HCT116 (cell line): ENCODE measurements around the gene COL16A1. TPM values are rescaled to one million over a fixed set of nuclear protein-coding genes. Genes with fewer than 3 reads are reported as not detected.

Source experiments
- ATAC-seq: fragments of 200-7000 bp; cut with Tn5 transposase; 2 replicates; pipeline ENCODE4 v1.9.1; 2020; ENCODE audit warnings: mild to moderate bottlenecking, moderate library complexity
- BruUV-seq: library from RNA; stranded (reverse); fragments of 400-500 nt; replicated peaks from 2 replicates; lab custom pipeline; 2021; lab: Mats Ljungman, UMichigan
- CTCF ChIA-PET: fragments of 300-600 bp; sonication (Branson Sonifier 250); formaldehyde crosslinking; loops from one replicate; lab custom pipeline; 2021; ENCODE audit warnings: antibody characterized with exemption; lab: Charles Lee
- POLR2A ChIA-PET: fragments of 300-600, 350-600 bp; sonication (Branson Sonifier 250); formaldehyde crosslinking; loops from one replicate; lab custom pipeline; 2021; ENCODE audit warnings: antibody characterized with exemption; lab: Charles Lee
- RAD21 ChIA-PET, 2 experiments: fragments of 300-600 bp; sonication (Branson Sonifier 250); formaldehyde crosslinking; loops; one replicate each; lab custom pipeline; 2023; ENCODE audit warnings: low total read pairs in 2 of 2; ENCODE audit not compliant: uncharacterized antibody in 2 of 2, unreplicated experiment in 2 of 2, low non-redundant PET in 1 of 2; lab: Charles Lee
- DNase-seq: peaks from one replicate; pipeline ENCODE4 v3.0.0-alpha.2; 2010; ENCODE audit warnings: low read depth, low spot score
- H2AFZ ChIP-seq: fragments of 200-600 bp; shearing (Covaris generic), sonication (generic); 2 replicates; pipeline ENCODE4 v1.6.1; 2017; ENCODE audit warnings: low read depth, mixed run types, mixed read lengths, antibody characterized with exemption, low read length; ENCODE audit not compliant: poor library complexity, severe bottlenecking
- H3K27ac ChIP-seq: 2 replicates; pipeline ENCODE4 v1.5.1; 2012; ENCODE audit warnings: low read depth, low read length
- H3K27me3 ChIP-seq: fragments of 200-600 bp; sonication (generic); 2 replicates; pipeline ENCODE4 v1.6.1; 2016; ENCODE audit warnings: mixed run types, low read length, mixed read lengths; ENCODE audit not compliant: insufficient read depth
- H3K36me3 ChIP-seq, 2 experiments: fragments of 200-500 bp in 1 of 2; fragments of 200-600 bp in 1 of 2; sonication (Bioruptor generic) in 1 of 2; sonication (generic) in 1 of 2; 2 replicates each; pipeline versions ENCODE4 v1.5.1 to v1.6.1; 2014 to 2016; ENCODE audit warnings: low read length in 2 of 2, inconsistent platforms in 1 of 2, mixed read lengths in 1 of 2, mixed run types in 1 of 2; ENCODE audit not compliant: insufficient read depth in 2 of 2, control insufficient read depth in 1 of 2
- H3K4me1 ChIP-seq, 2 experiments: fragments of 200-600 bp in 1 of 2; sonication (generic) in 1 of 2; 2 replicates each; pipeline versions ENCODE4 v1.5.1 to v1.6.1; 2012 to 2017; ENCODE audit warnings: low read length in 2 of 2, inconsistent platforms in 1 of 2, mild to moderate bottlenecking in 1 of 2, mixed read lengths in 1 of 2, mixed run types in 1 of 2, moderate library complexity in 1 of 2; ENCODE audit not compliant: insufficient read depth in 2 of 2, control insufficient read depth in 1 of 2
- H3K4me2 ChIP-seq: fragments of 200-600 bp; sonication (generic); 2 replicates; pipeline ENCODE4 v1.6.1; 2017; ENCODE audit warnings: mixed run types, low read length, mixed read lengths
- H3K4me3 ChIP-seq, 2 experiments: fragments of 200-600 bp in 1 of 2; sonication (generic) in 1 of 2; replicated peaks in 1 of 2; 2 replicates each; pipeline ENCODE4 v1.5.1; 2011 to 2016; ENCODE audit warnings: low read length in 2 of 2, control low read depth in 1 of 2, low read depth in 1 of 2, mild to moderate bottlenecking in 1 of 2, mixed read lengths in 1 of 2, mixed run types in 1 of 2
- H3K79me2 ChIP-seq: fragments of 200-600 bp; sonication (generic); 2 replicates; pipeline ENCODE4 v1.6.1; 2017; ENCODE audit warnings: mild to moderate bottlenecking, mixed run types, low read length, moderate library complexity, mixed read lengths; ENCODE audit not compliant: insufficient read depth
- H3K9ac ChIP-seq: fragments of 200-600 bp; sonication (generic); 2 replicates; pipeline ENCODE4 v1.6.1; 2016; ENCODE audit warnings: low read length, mixed read lengths
- H3K9me2 ChIP-seq: fragments of 200-600 bp; sonication (generic), shearing (Covaris generic); 2 replicates; pipeline ENCODE4 v1.6.1; 2017; ENCODE audit warnings: mixed run types, mild to moderate bottlenecking, moderate library complexity; ENCODE audit not compliant: insufficient read depth
- H3K9me3 ChIP-seq, 2 experiments: fragments of 200-500 bp in 1 of 2; fragments of 200-600 bp in 1 of 2; sonication (Bioruptor generic) in 1 of 2; sonication (generic) in 1 of 2; 2 replicates each; pipeline ENCODE4 v1.6.1; 2014 to 2017; ENCODE audit warnings: low read length in 2 of 2, mixed read lengths in 2 of 2, inconsistent platforms in 1 of 2, low read depth in 1 of 2, mild to moderate bottlenecking in 1 of 2, mixed run types in 1 of 2, moderate library complexity in 1 of 2; ENCODE audit not compliant: control insufficient read depth in 1 of 2, insufficient read depth in 1 of 2
- H4K20me1 ChIP-seq: fragments of 200-600 bp; sonication (generic), shearing (Covaris generic); 2 replicates; pipeline ENCODE4 v1.6.1; 2017; ENCODE audit warnings: mixed run types, mild to moderate bottlenecking, moderate library complexity; ENCODE audit not compliant: insufficient read depth
- CBX3 ChIP-seq: IDR thresholded peaks from 2 replicates; pipeline ENCODE4 v1.6.1; 2012; ENCODE audit warnings: low read depth
- CEBPB ChIP-seq: IDR thresholded peaks from 2 replicates; pipeline ENCODE4 v1.6.1; 2012; ENCODE audit warnings: low read depth
- EZH2 ChIP-seq: fragments of 200-600 bp; sonication (generic); IDR thresholded peaks from 2 replicates; pipeline ENCODE4 v1.6.1; 2017; ENCODE audit warnings: antibody characterized with exemption, mixed run types
- FOSL1 ChIP-seq: IDR thresholded peaks from 2 replicates; pipeline ENCODE4 v1.6.1; 2012; ENCODE audit warnings: low read depth
- POLR2A ChIP-seq: IDR thresholded peaks from 2 replicates; pipeline ENCODE4 v1.7.0; 2011; ENCODE audit warnings: borderline replicate concordance; ENCODE audit not compliant: insufficient read depth, insufficient read length; ENCODE audit errors: extremely low read depth
- RAD21 ChIP-seq: IDR thresholded peaks from 2 replicates; pipeline ENCODE4 v1.6.1; 2012; ENCODE audit warnings: low read depth, mild to moderate bottlenecking
- SIN3A ChIP-seq: IDR thresholded peaks from 2 replicates; pipeline ENCODE4 v1.6.1; 2012; ENCODE audit warnings: low read depth
- SP1 ChIP-seq: IDR thresholded peaks from 2 replicates; pipeline ENCODE4 v1.6.1; 2012; ENCODE audit warnings: low read depth
- SRF ChIP-seq: IDR thresholded peaks from 2 replicates; pipeline ENCODE4 v1.6.1; 2012; ENCODE audit warnings: low read depth
- YY1 ChIP-seq: IDR thresholded peaks from 2 replicates; pipeline ENCODE4 v1.6.1; 2011; ENCODE audit warnings: low read length, low read depth, moderate library complexity, mild to moderate bottlenecking; ENCODE audit not compliant: insufficient replicate concordance; ENCODE audit errors: extremely low read depth
- intact Hi-C: fragments of 100-400 bp; cut with micrococcal nuclease; formaldehyde crosslinking; loops from 2 replicates; pipeline ENCODE4 v1.10.0; 2022
- total RNA-seq: library from RNA; stranded (reverse); gene quantifications from one replicate; pipeline ENCODE4 v1.2.1, GENCODE V29; 2021; ENCODE audit not compliant: unreplicated experiment
- TF ChIP-seq, protein P1 (sequence below), 3 experiments: fragments of 200-600 bp in 1 of 3; sonication (generic) in 1 of 3; IDR thresholded peaks in 2 of 3; conservative IDR thresholded peaks in 1 of 3; 2 replicates each; pipeline ENCODE4 v1.5.1; 2012 to 2017; ENCODE audit warnings: low read depth in 2 of 3, low read length in 2 of 3, antibody characterized with exemption in 1 of 3, borderline replicate concordance in 1 of 3, control low read depth in 1 of 3, mild to moderate bottlenecking in 1 of 3, mixed read lengths in 1 of 3, mixed run types in 1 of 3, moderate library complexity in 1 of 3; ENCODE audit not compliant: insufficient read depth in 1 of 3
- TF ChIP-seq, protein P2 (sequence below): IDR thresholded peaks from 2 replicates; pipeline ENCODE4 v1.6.1; 2012; ENCODE audit warnings: low read depth
- TF ChIP-seq, protein P3 (sequence below): IDR thresholded peaks from 2 replicates; pipeline ENCODE4 v1.6.1; 2012

Gene COL16A1
- total RNA-seq, 1 experiment from 2014 or later: 2.2 TPM

DNA sequence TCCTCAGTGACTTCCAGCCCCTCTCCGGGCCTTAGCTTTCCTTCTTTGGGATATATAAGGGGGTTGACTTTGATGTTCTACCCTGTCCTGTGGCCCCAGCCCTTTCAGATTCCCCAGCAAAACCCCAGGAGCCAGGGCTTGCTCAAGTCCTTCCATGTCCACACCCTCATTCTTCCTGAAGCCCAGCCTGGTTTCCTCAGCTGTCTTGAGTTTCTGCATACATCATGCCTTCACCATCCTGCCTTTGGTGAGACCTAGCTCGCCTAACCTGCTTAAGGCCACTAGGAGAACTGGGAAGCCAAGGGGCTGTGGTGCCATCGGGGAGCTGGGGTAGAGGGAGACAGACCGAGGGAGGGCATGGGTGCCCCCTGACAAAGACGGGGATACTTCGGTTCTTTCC lies 42.0 kb downstream of the COL16A1 start (continued):
- TF ChIP-seq EZH2: no peak
- no peak for TF ChIP-seq CEBPB
- no peak for TF ChIP-seq YY1
- TF ChIP-seq FOSL1: no peak
- TF ChIP-seq POLR2A: no peak

DNA sequence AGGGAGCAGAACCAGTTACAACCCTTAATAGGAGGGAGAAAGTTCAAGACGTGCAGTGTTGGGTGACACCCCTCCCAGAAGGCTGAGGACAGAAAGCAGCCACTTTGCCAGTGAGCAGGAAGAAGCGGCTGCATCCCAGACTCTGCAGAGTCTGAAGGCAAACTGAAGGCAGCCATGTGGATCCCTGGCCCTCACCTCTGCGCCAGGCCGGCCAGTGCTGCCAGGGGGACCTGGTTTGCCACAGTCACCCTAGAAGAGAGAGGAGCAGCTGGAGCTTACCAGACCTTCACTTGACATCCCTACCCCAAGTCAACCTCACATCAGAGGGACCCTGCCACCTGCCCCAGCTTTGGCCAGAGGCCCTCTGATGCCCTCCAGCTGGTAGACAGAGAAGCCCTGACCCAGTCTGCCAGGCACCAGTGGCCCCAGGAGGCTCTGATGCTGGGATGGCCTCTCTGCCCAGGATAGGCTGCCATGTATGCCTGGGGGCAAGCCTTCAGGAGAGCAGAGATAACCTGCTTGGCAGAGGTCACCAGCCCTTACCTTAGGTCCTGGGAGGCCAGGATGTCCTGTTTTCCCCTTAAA lies 42.9 kb downstream of the COL16A1 start:
- no peaks in the 10 kb centered on the region for H3K9me3 ChIP-seq
- H4K20me1 ChIP-seq: no peaks in the 10 kb centered on the region
- no TSS peak for BruUV-seq
- H2AFZ ChIP-seq: no peak overlapping the region
- H3K9ac ChIP-seq: no peak overlapping the region
- H3K4me1 ChIP-seq: no peaks in the 10 kb centered on the region; a peak in 1 of 4 replicates
- CTCF ChIA-PET: interaction anchor here (6.0 kb wide), 1 partner anchor 128 kb away, joined by 105 read pairs; no protein-coding TSS in a partner anchor
- no peak overlapping the region for H3K4me3 ChIP-seq
- no peaks in the 10 kb centered on the region for H3K27me3 ChIP-seq
- no peak overlapping the region for H3K27ac ChIP-seq
- intact Hi-C loops: loop anchor here (10.0 kb wide), 1 partner anchor 304 kb away; no protein-coding TSS in a partner anchor
- no peaks in the 10 kb centered on the region for H3K79me2 ChIP-seq
- RAD21 ChIA-PET: interaction anchor here in 1 of 2 experiments (1.4 kb wide), 1 partner anchor 128 kb away, joined by 6 read pairs; no protein-coding TSS in a partner anchor
- no peaks in the 10 kb centered on the region for H3K36me3 ChIP-seq
- H3K4me2 ChIP-seq: no peak overlapping the region
- H3K9me2 ChIP-seq: no peaks in the 10 kb centered on the region
- DNase-seq (no peak), ATAC-seq (no peak)
- POLR2A ChIA-PET: interaction anchor here (0.7 kb wide), 1 partner anchor 128 kb away, joined by 4 read pairs; no protein-coding TSS in a partner anchor
- TF ChIP-seq SRF (no peak), RAD21 (no peak), SP1 (no peak), SIN3A (no peak), CBX3 (no peak)
- TF ChIP-seq, protein P1, sequence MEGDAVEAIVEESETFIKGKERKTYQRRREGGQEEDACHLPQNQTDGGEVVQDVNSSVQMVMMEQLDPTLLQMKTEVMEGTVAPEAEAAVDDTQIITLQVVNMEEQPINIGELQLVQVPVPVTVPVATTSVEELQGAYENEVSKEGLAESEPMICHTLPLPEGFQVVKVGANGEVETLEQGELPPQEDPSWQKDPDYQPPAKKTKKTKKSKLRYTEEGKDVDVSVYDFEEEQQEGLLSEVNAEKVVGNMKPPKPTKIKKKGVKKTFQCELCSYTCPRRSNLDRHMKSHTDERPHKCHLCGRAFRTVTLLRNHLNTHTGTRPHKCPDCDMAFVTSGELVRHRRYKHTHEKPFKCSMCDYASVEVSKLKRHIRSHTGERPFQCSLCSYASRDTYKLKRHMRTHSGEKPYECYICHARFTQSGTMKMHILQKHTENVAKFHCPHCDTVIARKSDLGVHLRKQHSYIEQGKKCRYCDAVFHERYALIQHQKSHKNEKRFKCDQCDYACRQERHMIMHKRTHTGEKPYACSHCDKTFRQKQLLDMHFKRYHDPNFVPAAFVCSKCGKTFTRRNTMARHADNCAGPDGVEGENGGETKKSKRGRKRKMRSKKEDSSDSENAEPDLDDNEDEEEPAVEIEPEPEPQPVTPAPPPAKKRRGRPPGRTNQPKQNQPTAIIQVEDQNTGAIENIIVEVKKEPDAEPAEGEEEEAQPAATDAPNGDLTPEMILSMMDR (IDR thresholded peaks at IDR 0.05 in 2 of 3, conservative IDR thresholded peaks at IDR 0.05 in 1 of 3; ENCODE audit: borderline replicate concordance in 1 of 3, insufficient read depth in 1 of 3, low read depth in 2 of 3, low read length in 2 of 3): no peak
- TF ChIP-seq, protein P2, sequence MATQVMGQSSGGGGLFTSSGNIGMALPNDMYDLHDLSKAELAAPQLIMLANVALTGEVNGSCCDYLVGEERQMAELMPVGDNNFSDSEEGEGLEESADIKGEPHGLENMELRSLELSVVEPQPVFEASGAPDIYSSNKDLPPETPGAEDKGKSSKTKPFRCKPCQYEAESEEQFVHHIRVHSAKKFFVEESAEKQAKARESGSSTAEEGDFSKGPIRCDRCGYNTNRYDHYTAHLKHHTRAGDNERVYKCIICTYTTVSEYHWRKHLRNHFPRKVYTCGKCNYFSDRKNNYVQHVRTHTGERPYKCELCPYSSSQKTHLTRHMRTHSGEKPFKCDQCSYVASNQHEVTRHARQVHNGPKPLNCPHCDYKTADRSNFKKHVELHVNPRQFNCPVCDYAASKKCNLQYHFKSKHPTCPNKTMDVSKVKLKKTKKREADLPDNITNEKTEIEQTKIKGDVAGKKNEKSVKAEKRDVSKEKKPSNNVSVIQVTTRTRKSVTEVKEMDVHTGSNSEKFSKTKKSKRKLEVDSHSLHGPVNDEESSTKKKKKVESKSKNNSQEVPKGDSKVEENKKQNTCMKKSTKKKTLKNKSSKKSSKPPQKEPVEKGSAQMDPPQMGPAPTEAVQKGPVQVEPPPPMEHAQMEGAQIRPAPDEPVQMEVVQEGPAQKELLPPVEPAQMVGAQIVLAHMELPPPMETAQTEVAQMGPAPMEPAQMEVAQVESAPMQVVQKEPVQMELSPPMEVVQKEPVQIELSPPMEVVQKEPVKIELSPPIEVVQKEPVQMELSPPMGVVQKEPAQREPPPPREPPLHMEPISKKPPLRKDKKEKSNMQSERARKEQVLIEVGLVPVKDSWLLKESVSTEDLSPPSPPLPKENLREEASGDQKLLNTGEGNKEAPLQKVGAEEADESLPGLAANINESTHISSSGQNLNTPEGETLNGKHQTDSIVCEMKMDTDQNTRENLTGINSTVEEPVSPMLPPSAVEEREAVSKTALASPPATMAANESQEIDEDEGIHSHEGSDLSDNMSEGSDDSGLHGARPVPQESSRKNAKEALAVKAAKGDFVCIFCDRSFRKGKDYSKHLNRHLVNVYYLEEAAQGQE: no peak
- TF ChIP-seq, protein P3, sequence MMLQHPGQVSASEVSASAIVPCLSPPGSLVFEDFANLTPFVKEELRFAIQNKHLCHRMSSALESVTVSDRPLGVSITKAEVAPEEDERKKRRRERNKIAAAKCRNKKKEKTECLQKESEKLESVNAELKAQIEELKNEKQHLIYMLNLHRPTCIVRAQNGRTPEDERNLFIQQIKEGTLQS: no peak
